Measurements from ENCODE around the gene UPF3B. TPM values are rescaled to one million over a fixed set of nuclear protein-coding genes. Genes with fewer than 3 reads are reported as not detected.

The UPF3B gene
- polyA plus RNA-seq, 1 donor from 2014 or later = 24.8 TPM

- Histone ChIP-seq H3K4me3 (ENCODE audit: low read length) (no peak overlapping the region), H3F3A (ENCODE audit: insufficient read depth, low read length, poor library complexity, severe bottlenecking) (no peaks in the 10 kb centered on the region), H4K20me1 (ENCODE audit: insufficient read depth) (no peaks in the 10 kb centered on the region), H3K36me3 (ENCODE audit: insufficient read depth, low read length) (no peaks in the 10 kb centered on the region), H2AFZ (ENCODE audit: low read depth, low read length) (no peak overlapping the region), H3K27me3 (ENCODE audit: insufficient read depth, low read depth, low read length) (no peaks in the 10 kb centered on the region), H3K27ac (ENCODE audit: low read length) (no peak overlapping the region), H3K9ac (ENCODE audit: low read length) (no peak overlapping the region), H3K4me2 (ENCODE audit: low read length) (no peak overlapping the region), H3K9me3 (ENCODE audit: low read length) (no peaks in the 10 kb centered on the region), H3K79me2 (replicated peaks; ENCODE audit: insufficient read depth, low read length) (no peaks in the 10 kb centered on the region), H3K9me2 (ENCODE audit: insufficient read depth, low read length) (no peaks in the 10 kb centered on the region)
- no peak for TF ChIP-seq EZH2 (IDR thresholded peaks at IDR 0.05; ENCODE audit: borderline replicate concordance, insufficient read depth, low read length, poor library complexity, severe bottlenecking)
- no peak for TF ChIP-seq POLR2AphosphoS5 (IDR thresholded peaks at IDR 0.05)
- no peak for TF ChIP-seq RAD21 (conservative IDR thresholded peaks at IDR 0.05)
- no peak for TF ChIP-seq CTCF (IDR thresholded peaks at IDR 0.05; ENCODE audit: poor library complexity, severe bottlenecking)
- TF ChIP-seq TAF1 (IDR thresholded peaks at IDR 0.05; ENCODE audit: low read depth) = no peak
- TF ChIP-seq EP300 (conservative IDR thresholded peaks at IDR 0.05; ENCODE audit: poor library complexity, severe bottlenecking) = no peak
- TF ChIP-seq SMC3 (conservative IDR thresholded peaks at IDR 0.05; ENCODE audit: poor library complexity) = no peak
- no peak for TF ChIP-seq MXI1 (conservative IDR thresholded peaks at IDR 0.05; ENCODE audit: poor library complexity, severe bottlenecking)
- TF ChIP-seq REST (IDR thresholded peaks at IDR 0.05; ENCODE audit: borderline replicate concordance) = no peak
Measured at GRCh38 chrX:119833905-119834304, 18.9 kb downstream of the UPF3B start.

- Histone ChIP-seq H3K9ac (ENCODE audit: low read length) (no peak overlapping the region), H3F3A (ENCODE audit: insufficient read depth, low read length, poor library complexity, severe bottlenecking) (no peaks in the 10 kb centered on the region), H3K79me2 (replicated peaks; ENCODE audit: insufficient read depth, low read length) (no peaks in the 10 kb centered on the region), H3K9me2 (ENCODE audit: insufficient read depth, low read length) (no peaks in the 10 kb centered on the region), H2AFZ (ENCODE audit: low read depth, low read length) (no peak overlapping the region), H3K4me3 (ENCODE audit: low read length) (no peak overlapping the region), H3K27me3 (ENCODE audit: insufficient read depth, low read depth, low read length) (no peaks in the 10 kb centered on the region), H4K20me1 (ENCODE audit: insufficient read depth) (no peaks in the 10 kb centered on the region), H3K27ac (ENCODE audit: low read length) (no peak overlapping the region), H3K4me2 (ENCODE audit: low read length) (no peak overlapping the region), H3K36me3 (ENCODE audit: insufficient read depth, low read length) (no peaks in the 10 kb centered on the region), H3K9me3 (ENCODE audit: low read length) (no peaks in the 10 kb centered on the region)
- TF ChIP-seq RAD21 (conservative IDR thresholded peaks at IDR 0.05) = no peak
- TF ChIP-seq EZH2 (IDR thresholded peaks at IDR 0.05; ENCODE audit: borderline replicate concordance, insufficient read depth, low read length, poor library complexity, severe bottlenecking) = no peak
- TF ChIP-seq POLR2AphosphoS5 (IDR thresholded peaks at IDR 0.05) = no peak
Measured at GRCh38 chrX:119828446-119828845, 24.3 kb downstream of the UPF3B start.
